HepG2 (cell line): ENCODE data around the gene ZBTB32. TPM values are rescaled to one million over a fixed set of nuclear protein-coding genes. Genes with fewer than 3 reads are reported as not detected.

ENCODE experiments used
- CSRNP2 ChIP-seq: sonication (generic); formaldehyde crosslinking; conservative IDR thresholded peaks from 2 replicates; pipeline ENCODE4 v1.8.0; 2022; ENCODE audit warnings: low read depth, missing genetic modification reagents
- GFI1 ChIP-seq: sonication (generic); formaldehyde crosslinking; IDR thresholded peaks from 2 replicates; pipeline ENCODE4 v1.5.0; 2020; ENCODE audit warnings: missing genetic modification reagents, mild to moderate bottlenecking, borderline replicate concordance
- HDAC6 ChIP-seq: fragments of 200-600 bp; sonication (generic); IDR thresholded peaks from 2 replicates; pipeline ENCODE4 v1.7.0; 2017; ENCODE audit warnings: mild to moderate bottlenecking, antibody characterized with exemption, low read length, low read depth
- JUNB ChIP-seq: sonication (generic); formaldehyde crosslinking; IDR thresholded peaks from 2 replicates; pipeline ENCODE4 v1.8.0; 2022; ENCODE audit warnings: missing genetic modification reagents, mild to moderate bottlenecking, borderline replicate concordance
- SALL1 ChIP-seq: sonication (generic); formaldehyde crosslinking; IDR thresholded peaks from 2 replicates; pipeline ENCODE4 v1.8.0; 2022; ENCODE audit warnings: mild to moderate bottlenecking, missing genetic modification reagents
- SMC3 ChIP-seq: IDR thresholded peaks from 2 replicates; pipeline ENCODE4 v1.6.1; 2011; ENCODE audit warnings: low read length, improper control_type of control experiment
- SOX5 ChIP-seq: IDR thresholded peaks from 2 replicates; pipeline ENCODE4 v1.6.1; 2016; ENCODE audit warnings: borderline replicate concordance
- ZBTB40 ChIP-seq, 2 experiments: fragments of 450-650 bp in 1 of 2; sonication (generic) in 1 of 2; formaldehyde crosslinking in 1 of 2; IDR thresholded peaks; 2 replicates each; pipeline versions ENCODE4 v1.6.1 to v1.8.0; 2016 to 2022; ENCODE audit warnings: antibody characterized with exemption in 1 of 2, mild to moderate bottlenecking in 1 of 2, missing genetic modification reagents in 1 of 2
- ZFY ChIP-seq: sonication (generic); formaldehyde crosslinking; IDR thresholded peaks from 2 replicates; pipeline ENCODE4 v1.4.0; 2020; ENCODE audit warnings: missing genetic modification reagents
- ZNF335 ChIP-seq: sonication (generic); formaldehyde crosslinking; IDR thresholded peaks from 2 replicates; pipeline ENCODE4 v1.4.0; 2020; ENCODE audit warnings: missing genetic modification reagents
- ZXDC ChIP-seq: sonication (generic); formaldehyde crosslinking; IDR thresholded peaks from 2 replicates; pipeline ENCODE4 v1.5.0; 2020; ENCODE audit warnings: mild to moderate bottlenecking, missing genetic modification reagents
- polyA plus RNA-seq, 8 experiments: library from polyadenylated mRNA; depleted of rRNA in 3 of 8; stranded (reverse) in 7 of 8; unstranded in 1 of 8; fragments of >200 nt; fragmentation: Illumina TruSeq in 4 of 8; extraction: Trizol in 4 of 8; gene quantifications; 2 replicates each; pipeline versions ENCODE4 v1.2.1 to v1.2.3, GENCODE V29; 2011 to 2016; ENCODE audit warnings: low read depth in 4 of 8, missing spikeins in 1 of 8, mixed read lengths in 1 of 8; ENCODE audit not compliant: insufficient read depth in 1 of 8
- total RNA-seq, 5 experiments: library from RNA; depleted of rRNA; stranded (reverse); fragments of >200 nt; fragmentation: Illumina TruSeq; extraction: Trizol; gene quantifications; 2 replicates each; pipeline ENCODE4 v1.2.3, GENCODE V29; 2016; ENCODE audit warnings: low read depth in 1 of 5

The ZBTB32 gene
- total and polyA plus RNA-seq, 2 of the 13 experiments (the other 11 are each of a cell fraction or from before 2014, with no cell fraction given): not detected

- TF ChIP-seq ZNF335 (peak; percentile 96), SMC3 (peak; percentile 76), CSRNP2 (CRISPR knock-in tag) (no peak), ZBTB40 (IDR thresholded peaks at IDR 0.05) (no peak), ZBTB40 (CRISPR knock-in tag; IDR thresholded peaks at IDR 0.05) (no peak), SALL1 (CRISPR knock-in tag) (peak; percentile 38; the same call in 1 of the 2 replicates), ZXDC (CRISPR knock-in tag) (no peak), HDAC6 (no peak), ZFY (peak; percentile 88), SOX5 (CRISPR knock-in tag) (no peak), JUNB (CRISPR knock-in tag) (no peak), GFI1 (CRISPR knock-in tag) (peak; percentile 48; the same call in 1 of the 2 replicates)
These were observed 12.7 kb downstream of the ZBTB32 start (continued) for GRCh38 chr19:35716801-35717664.
